Fibroblast of skin of scalp (primary cell): ENCODE measurements around the gene TNNC2.
"Not testable (repeated sequence)": the region's sequence is repeated elsewhere in the genome, so short reads cannot be mapped to it uniquely, and the experiment has no call there.

Experiments used
- DNase-seq: peaks from one replicate; pipeline ENCODE4 v3.0.0-alpha.2; 2013

TNNC2 gene

DNA sequence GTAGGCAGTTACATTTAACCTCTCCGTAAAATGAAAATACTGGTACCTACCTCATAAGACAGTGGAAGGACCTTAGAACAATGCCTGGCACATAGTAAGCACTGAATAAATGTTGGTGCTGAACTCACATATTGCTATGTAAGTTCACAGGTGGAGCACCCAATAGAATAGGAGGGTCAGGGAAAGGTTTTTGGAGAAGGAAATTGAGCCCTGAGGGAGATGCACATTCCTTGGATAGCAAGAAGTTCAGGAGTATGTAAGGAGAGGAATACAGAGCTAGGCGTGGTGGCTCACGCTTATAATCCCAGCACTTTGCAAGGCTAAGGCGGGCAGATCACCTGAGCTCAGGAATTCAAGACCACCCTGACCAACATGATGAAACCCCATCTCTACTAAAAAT is 7.6 kb downstream of the TNNC2 start:
- DNase-seq = no peak

- no peak for DNase-seq
Observed at GRCh38 chr20:45818239-45818638, 8.9 kb downstream of the TNNC2 start.

GRCh38 chr20:45817376-45818194 is 9.5 kb downstream of the TNNC2 start:
- DNase-seq = peak; percentile 84

DNA sequence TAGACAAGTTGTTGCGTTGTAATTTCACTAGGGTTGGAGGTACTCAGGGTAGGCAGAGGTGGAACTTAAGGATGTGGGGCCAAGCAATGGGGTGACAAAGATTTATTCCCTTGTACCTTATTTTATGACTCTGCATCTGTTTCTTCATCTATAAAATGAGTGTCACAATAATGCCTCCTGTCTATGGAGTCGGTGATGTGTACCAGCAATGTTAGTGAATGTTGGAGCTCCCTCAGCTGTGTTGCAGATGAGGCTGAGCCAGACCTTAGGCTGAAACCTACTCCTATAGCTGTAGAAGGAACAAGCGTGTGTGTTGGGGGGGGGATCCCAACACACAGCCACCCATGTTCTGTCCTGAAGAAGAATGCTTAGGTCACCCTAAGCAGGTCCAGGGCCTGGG is 10.2 kb downstream of the TNNC2 start:
- DNase-seq = no peak

DNA sequence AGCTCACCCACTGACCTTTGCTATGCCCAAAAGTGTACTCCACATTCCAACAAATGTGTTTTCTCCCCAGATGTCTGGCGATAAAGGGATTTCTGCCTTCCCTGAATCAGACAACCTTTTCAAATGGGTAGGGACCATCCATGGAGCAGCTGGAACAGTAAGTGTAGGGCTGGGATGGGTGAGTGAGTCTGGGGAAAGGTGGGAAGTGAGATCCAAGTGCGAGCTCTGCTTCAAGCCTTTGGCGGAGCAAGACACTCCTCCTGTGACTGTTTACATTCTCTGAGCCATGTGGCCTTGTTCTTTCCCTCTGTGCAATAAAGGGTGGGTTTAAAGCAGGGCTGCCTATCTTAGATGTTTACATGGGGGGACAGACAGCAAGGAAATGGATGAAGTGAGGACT is 12.8 kb downstream of the TNNC2 start:
- no peak for DNase-seq

GRCh38 chr20:45813489-45813888 is 13.6 kb downstream of the TNNC2 start:
- no peak for DNase-seq

GRCh38 chr20:45813006-45813340 is 14.1 kb downstream of the TNNC2 start:
- DNase-seq = no peak

DNA sequence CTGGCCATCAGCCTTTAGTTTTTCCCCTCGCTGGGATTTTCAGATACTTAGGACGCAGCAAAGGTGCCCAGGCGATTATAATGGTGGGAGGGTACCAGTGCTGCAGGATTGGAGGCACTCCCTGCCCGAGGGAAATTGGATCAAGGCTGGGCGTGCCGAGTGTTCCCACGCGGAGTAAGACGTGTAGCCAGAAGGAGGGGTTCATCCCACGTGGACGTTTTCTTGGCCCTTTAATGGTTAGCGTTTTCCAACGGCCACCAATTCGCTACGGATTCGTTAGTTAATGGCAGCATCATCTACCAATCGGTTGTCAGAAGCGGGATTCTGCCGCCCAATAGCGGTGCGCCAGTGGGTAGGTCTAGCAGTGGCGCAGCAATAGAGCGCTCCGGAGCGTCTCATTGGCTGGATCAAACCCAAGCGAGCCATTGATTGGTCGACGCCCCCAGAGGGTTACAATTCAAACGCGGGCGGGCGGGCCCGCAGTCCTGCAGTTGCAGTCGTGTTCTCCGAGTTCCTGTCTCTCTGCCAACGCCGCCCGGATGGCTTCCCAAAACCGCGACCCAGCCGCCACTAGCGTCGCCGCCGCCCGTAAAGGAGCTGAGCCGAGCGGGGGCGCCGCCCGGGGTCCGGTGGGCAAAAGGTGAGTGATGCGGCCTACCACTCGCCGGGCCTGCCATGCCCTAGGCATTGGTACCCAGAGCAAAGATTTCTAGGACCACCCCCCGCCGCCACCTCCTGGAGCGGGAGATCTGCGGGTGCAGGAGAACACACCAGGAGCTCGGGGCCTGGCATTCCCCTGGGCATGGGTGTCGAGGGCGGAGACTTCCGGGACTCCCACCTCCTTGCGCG is 14.7 kb downstream of the TNNC2 start, which contains the start of gene UBE2C:
Gene UBE2C (plus strand): TSS at position 488 of the 849 bp plus-strand sequence. CDS start 52 bp downstream, at position 540.
- peak; percentile 100 for DNase-seq

DNA sequence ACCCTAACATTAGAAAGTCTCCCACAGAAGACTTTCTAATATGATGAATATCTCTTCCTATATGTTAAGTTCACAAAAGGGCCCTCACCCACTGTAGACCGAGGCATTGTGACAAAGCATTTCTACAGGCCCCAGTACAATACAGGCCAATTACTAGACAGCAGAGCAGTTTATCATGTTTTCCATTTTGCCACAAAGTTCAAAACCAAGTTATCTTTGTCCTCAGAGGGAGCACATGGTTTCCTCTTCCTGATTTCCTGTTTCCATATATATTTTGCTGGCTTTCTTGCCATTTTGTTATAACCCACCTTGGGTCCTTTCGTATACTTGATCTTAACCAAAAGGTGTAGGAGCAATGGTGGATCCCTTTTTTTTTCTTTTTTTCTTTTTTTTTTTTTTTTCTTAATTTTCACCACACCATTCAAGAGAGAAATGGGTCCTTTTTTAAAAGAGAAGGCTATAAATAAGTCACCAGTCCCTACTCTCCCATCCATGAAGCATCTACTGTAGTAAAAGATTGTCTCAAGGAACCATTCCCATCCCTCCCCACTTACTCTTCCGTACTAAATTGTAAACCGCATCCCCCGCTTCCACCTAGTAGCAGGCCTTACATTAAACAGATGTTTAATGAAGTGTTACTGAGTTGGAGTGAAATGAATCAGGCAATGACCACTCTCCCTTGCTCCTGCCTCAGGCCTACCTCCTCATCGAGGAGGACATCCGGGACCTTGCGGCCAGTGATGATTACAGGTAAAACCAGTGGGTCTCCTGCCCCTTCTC is 16.7 kb downstream of the TNNC2 start:
- DNase-seq = no peak

DNA sequence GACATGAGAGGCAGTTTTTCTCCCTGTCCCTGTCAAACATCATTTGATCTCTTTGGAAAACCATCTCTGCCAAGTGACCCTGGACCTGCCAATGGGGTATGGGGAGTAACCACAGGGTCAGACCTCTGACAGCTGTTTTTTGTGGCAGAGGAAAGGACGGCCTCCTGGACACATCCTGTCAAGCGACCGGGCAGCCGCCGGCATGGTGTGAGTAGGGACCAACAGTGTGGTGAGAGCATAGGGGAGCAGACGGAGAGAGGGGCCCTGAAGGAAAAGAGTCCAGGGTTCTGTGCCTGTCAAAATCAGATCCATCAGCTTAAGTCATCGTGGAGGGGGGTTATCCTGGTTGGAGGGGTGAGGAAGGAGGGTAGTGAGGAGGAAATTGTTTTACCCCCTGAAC is 25.3 kb downstream of the TNNC2 start:
- no peak for DNase-seq

DNA sequence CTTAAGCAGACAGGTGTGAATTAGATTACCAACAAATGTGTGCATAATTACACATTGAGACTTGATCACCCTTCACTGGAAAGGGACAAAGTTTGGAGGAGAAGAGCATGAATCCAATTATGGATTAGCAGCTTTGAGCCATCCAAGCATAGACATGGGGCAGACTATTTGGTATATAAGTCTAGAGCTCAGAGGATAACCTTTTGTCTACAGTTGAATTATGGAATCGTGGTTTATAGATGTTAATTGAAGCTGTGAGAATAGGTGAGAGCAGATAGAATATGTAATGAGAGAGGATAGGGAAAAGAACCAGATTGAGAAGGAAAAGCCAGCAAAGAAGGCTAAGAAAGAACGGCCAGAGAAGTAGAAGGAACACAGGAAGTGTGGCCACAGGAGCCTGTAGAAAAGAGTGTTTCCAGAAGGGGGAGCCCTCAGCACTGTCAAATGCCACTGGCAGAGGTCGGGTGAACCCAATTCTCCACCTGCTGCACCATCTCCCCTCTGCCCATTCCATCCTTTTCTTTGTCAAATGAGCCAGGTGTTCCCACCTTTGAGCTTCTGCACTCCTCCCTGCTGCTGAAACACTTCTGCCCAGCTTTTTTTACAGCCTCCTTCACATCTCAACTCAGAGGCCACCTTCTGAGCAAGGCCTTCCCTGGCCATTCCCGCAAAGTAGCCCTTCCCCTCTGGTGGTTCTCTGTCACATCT is 28.0 kb downstream of the TNNC2 start:
- peak; percentile 49 for DNase-seq

DNA sequence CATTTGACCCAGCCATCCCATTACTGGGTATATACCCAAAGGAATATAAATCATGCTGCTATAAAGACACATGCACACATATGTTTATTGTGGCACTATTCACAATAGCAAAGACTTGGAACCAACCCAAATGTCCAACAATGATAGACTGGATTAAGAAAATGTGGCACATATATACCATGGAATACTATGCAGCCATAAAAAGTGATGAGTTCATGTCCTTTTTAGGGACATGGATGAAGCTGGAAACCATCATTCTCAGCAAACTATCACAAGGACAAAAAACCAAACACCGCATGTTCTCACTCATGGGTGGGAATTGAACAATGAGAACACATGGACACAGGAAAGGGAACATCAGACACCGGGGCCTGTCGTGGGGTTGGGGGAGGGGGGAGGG is 29.2 kb downstream of the TNNC2 start:
- not testable (repeated sequence) for DNase-seq

GRCh38 chr20:45797510-45797909 is 29.6 kb downstream of the TNNC2 start:
- DNase-seq = not testable (repeated sequence)

GRCh38 chr20:45796337-45797065 is 30.6 kb downstream of the TNNC2 start:
- DNase-seq = no peak

GRCh38 chr20:45792317-45793118 is 34.6 kb downstream of the TNNC2 start:
- no peak for DNase-seq

GRCh38 chr20:45788351-45788750 is 38.8 kb downstream of the TNNC2 start:
- DNase-seq = no peak

- DNase-seq = no peak
Observed at GRCh38 chr20:45783656-45784294, 43.3 kb downstream of the TNNC2 start.

DNA sequence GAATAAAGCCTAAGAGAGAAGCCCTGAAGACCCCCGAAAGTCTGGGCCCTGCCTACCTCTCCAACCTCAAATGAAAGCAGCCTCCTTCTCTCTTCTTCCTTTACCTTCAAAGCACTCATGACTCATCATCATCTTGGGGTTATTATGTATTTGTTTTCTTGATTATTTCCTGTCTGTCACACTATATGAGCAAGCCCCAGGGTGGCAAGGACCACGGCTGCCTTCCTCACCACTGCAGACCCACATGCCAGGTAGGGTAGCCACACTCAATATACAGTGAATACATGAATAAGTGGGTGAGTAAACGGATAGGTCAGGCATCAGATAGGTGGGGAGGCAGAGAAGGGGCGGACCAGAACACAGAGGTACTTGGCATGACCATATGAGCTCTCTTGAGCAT is 44.2 kb downstream of the TNNC2 start:
- no peak for DNase-seq

GRCh38 chr20:45781391-45781931 is 45.7 kb downstream of the TNNC2 start:
- DNase-seq = peak; percentile 83

GRCh38 chr20:45780159-45780558 is 47.0 kb downstream of the TNNC2 start:
- no peak for DNase-seq
